GM18907 (cell line): ENCODE data around the gene RNU5D-1.
A peak's percentile ranks its signal among the peaks of the same experiment; 100 is the strongest.
"Not testable (repeated sequence)": the region's sequence is repeated elsewhere in the genome, so short reads cannot be mapped to it uniquely, and the experiment has no call there.

ENCODE experiments used
- ATAC-seq: cut with Tn5 transposase; IDR thresholded peaks from one replicate; pipeline ENCODE4 v1.9.1; 2021; ENCODE audit warnings: mild to moderate bottlenecking, moderate library complexity; ENCODE audit not compliant: unreplicated experiment

The RNU5D-1 gene

GRCh38 chr1:44701141-44701573, 29.8 kb downstream of the RNU5D-1 start:
- no peak for ATAC-seq

- no peak for ATAC-seq
Measured at GRCh38 chr1:44700573-44700972, 30.4 kb downstream of the RNU5D-1 start.

GRCh38 chr1:44699375-44699774, 31.6 kb downstream of the RNU5D-1 start:
- not testable (repeated sequence) for ATAC-seq

DNA sequence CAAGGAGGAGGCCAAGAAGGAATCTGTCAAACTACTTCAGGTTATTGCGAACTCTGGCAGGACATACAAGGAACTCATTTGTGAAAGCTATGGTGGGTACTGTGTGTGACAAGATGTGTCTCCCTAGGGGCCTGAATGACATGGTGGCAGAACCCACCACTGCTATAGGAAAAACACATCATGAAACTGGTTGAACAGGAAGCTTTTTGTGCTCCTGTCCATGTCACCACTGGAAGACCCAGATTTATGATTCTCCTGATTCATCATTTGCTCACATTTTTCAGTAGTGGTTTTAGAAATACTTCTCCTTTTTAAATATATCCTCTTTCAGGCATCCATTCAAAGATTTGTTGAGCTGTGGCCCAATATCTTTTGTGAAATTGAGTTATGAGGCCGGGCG, 32.8 kb downstream of the RNU5D-1 start:
- no peak for ATAC-seq

- ATAC-seq: peak; percentile 65
Measured at GRCh38 chr1:44696789-44697345, 34.1 kb downstream of the RNU5D-1 start.

- no peak for ATAC-seq
Measured at GRCh38 chr1:44696101-44696500, 34.9 kb downstream of the RNU5D-1 start.

GRCh38 chr1:44695671-44696070, 35.3 kb downstream of the RNU5D-1 start:
- ATAC-seq: no peak

DNA sequence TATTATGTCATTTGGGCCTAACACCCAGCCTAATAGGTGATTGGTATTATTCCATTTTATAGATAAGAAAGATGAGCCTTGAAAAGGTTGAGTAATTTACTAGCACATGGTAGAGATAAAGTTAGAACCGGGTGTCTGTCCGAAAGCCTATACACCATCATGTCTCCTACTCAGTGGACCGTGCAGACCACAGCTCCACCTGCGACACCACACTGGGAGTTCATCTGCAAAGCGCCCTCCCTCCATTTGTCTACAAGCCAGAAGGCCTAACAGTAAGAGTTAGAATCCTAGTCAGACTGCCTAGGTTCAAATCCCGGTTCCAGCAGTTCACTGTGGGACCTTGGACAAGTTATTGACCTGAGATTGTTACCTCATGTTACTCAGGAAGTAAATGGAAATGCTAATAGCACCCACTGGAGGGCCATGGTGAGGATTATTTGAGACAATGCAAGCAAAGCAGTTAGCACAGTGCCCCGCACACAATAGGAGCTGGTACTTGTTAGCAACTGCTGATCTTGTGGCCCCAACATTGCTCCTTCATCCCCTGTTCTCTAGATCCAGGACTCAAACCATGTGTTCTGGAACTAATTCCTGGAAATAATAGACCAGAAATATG, 36.0 kb downstream of the RNU5D-1 start:
- ATAC-seq: peak; percentile 50

GRCh38 chr1:44693900-44694299, 37.1 kb downstream of the RNU5D-1 start:
- no peak for ATAC-seq

- no peak for ATAC-seq
Measured at GRCh38 chr1:44693159-44693558, 37.8 kb downstream of the RNU5D-1 start.

- ATAC-seq: no peak
Measured at GRCh38 chr1:44689447-44689765, 41.6 kb downstream of the RNU5D-1 start.

DNA sequence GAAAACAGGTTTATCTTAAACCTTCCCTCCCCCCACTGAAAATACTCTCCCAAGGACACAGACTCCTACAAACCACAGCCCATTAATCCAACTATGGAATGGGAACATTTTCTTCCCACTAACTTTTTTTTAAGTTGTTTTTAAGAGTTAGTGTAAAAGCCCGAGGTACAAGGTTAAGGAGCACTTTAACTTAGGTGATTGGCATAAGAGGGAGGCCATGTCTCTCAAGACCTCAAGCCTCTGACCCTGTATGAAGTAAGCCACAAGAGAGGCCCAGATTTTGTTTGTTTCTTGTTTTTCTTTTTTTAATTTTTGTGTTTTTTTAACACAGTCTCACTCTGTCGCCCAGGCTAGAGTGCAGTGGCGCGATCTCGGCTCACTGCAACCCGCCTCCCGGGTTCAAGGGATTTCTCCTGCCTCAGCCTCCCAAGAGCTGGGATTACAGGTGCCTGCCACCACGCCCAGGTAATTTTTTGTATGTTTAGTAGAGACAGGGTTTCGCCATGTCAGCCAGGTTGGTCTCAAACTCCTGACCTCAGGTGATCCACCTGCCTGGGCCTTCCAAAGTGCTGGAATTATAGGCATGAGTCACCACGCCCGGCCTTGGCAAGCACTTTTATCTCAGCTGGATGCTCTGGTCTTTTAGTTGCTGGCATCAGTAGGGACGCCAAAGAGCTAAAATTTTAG, 42.1 kb downstream of the RNU5D-1 start:
- no peak for ATAC-seq

DNA sequence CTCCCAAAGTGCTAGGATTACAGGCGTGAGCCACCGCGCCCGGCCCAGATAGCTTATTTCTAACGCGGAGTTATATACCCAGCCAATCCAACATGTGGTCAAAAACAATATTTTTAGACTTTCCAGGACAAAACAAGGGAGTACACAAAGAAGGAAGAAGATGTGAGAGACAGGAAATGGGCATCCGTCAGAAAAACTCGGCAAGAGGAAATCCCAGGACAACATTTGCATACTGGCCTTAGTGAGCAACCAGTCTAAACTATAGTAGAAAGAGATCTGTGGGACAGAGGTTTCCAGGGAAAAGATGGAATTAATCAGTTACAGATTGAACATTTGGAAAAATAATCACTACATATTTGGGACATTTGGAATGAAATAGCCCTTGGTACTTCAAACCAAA, 45.1 kb downstream of the RNU5D-1 start:
- ATAC-seq: no peak

DNA sequence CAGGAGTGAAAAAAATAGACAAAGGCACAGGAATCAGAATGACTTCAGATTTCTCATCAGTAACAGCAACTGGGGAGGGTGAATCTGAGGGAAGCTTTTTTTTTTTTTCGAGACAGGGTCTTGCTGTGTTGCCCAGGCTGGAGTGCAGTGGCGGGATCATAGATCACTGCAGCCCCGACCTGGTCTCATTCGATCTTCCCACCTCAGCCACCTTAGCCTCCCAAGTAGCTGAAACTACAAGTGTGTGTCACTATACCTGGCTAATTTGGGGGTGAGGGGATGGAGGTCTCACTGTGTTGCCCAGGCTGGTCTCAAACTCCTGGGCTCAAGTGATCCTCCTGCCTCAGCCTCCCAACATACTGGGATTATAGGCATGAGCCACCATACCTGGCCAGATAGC, 45.8 kb downstream of the RNU5D-1 start:
- ATAC-seq: no peak

DNA sequence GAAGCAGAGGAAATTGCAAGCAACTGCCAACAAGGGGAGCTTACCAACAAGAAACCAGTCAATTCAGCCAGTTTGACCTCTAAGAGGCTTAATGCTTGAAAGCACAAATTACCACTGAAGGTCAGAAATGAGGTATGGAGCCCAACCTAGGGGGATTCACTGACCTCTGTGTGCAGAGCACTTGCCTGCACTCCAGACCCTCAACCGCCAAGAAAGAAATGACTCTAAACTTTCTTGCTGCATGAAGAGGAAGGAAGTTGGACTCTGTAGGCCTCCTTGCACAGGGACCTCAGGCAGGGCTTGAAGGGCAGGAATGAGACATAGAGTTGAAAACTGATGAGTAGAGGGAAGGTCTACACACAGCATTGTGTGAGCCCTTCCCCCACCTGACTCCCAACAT, 46.4 kb downstream of the RNU5D-1 start:
- ATAC-seq: peak; percentile 73

DNA sequence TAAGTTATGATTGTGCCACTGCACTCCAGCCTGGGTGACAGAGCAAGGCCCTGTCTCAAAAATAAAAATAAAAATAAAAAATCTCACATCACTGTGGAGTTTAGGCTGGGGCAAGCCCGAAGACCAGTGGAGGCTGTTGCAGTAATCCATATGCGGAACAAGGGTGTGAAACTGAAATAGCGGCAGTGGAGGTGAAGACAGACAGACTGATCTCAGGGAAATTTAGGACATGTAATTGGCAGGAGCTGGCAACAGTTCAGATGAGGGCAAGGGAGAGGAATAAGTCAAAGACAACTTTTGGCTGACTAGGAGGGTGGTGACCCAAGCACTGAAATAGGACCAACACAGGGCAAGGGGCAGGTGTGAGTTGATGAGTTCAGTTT, 48.1 kb downstream of the RNU5D-1 start:
- no peak for ATAC-seq

DNA sequence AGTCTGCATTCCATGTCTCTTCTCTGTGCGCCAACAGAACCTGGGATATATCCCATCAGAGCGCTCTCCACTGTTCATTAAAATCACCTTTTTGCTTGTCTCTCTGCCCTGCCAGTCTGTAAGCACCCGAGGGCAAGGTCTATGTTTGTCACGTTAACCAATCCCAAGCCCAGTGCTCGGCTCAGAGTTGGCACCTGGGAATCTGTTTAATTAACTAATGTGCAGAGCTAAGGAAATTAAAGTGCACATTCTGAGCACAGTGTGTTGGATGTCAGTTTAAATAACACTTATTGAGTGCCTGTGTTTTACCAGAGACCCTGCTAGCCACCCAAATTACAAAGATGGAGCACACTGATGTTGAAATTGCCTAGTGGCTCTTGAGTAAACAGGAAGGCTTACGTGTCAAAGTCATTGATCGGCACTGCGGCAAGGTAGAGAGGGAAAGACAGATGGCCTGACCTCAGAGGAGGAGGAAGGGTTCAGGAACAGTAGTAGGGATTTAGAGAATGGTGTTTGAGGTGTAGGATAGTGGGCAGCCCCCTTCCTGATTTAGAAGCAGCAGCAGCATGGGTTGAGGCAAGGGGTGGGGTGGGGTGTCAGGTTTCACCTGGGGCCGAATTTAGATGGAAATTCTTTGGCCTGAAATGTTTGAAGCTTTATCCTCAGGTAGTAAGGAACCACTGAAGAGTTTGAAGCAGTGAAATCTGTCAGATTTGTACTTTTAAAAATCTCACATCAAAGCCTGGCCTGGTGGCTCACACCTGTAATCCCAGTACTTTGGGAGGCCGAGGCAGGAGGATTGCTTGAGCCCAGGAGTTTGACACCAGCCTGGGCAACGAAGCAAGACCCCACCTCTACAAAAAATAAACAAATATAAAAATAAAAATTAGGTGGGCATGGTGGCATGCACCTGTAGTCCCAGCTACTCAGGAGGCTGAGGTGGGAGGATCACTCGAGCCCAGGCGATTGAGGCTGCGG, 48.8 kb downstream of the RNU5D-1 start:
- no peak for ATAC-seq
